ENCODE measurements around the gene MAPKBP1. TPM values are rescaled to one million over a fixed set of nuclear protein-coding genes. Genes with fewer than 3 reads are reported as not detected.

The MAPKBP1 gene
- total and polyA plus RNA-seq, 2 donors: 7.2 to 8.1 TPM

GRCh38 chr15:41836713-41837454, 62.6 kb downstream of the MAPKBP1 start:
- Histone ChIP-seq H3K4me1 (ENCODE audit: control insufficient read depth in 2 of 2, insufficient read depth in 2 of 2, low read length in 2 of 2) (peaks cover 0 to 12% of the 10 kb centered on the region in 2 donors), H3K9me3 (ENCODE audit: control insufficient read depth in 2 of 2, insufficient read depth in 1 of 2, low read length in 1 of 2) (no peaks in the 10 kb centered on the region), H3K36me3 (ENCODE audit: control insufficient read depth in 2 of 2, insufficient read depth in 2 of 2, low read length in 1 of 2) (peaks cover 0 to 23% of the 10 kb centered on the region in 2 donors), H3K4me3 (ENCODE audit: low read length in 2 of 2) (no peak overlapping the region), H3K27ac (ENCODE audit: low read depth in 1 of 2, low read length in 1 of 2) (no peak overlapping the region), H3K27me3 (ENCODE audit: control insufficient read depth in 2 of 2, insufficient read depth in 1 of 2, low read length in 1 of 2) (no peaks in the 10 kb centered on the region)
- 92% methylated on average over 23 of the region's 23 CpGs for WGBS
- DNase-seq (ENCODE audit: low read depth in 6 of 9, low spot score in 9 of 9): no peak

DNA sequence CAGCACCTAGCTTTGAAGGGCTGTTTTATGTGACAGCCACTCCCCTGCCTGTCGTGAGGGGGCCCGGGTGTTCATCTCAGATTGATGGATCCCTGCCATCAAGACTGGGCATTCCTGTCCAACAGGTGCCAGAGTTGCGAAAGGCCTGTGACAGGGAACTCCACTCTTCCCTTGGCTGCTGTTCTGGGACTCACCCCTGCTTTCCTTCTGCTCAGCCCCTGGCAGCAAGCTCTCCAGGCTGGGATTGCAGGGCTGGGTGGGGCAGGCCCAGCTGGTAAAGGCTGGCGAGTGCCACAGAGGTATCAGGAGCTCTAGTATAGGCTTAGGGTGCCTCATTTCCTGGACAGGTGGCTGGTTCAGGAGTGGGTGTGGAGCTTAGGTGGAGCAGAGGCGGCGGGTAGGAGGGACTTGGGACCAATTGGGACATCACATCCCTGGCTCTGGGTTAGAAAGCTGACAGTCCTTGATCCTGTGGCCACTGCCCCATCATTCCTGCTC, 64.2 kb downstream of the MAPKBP1 start, which contains the start of gene PLA2G4B:
Gene PLA2G4B (plus strand): TSS at position 448 of the 498 bp plus-strand sequence. CDS start 67 bp downstream, outside the sequence.
- Histone ChIP-seq H3K27ac (ENCODE audit: low read depth in 1 of 2, low read length in 1 of 2) (no peak within 1 kb of the TSS), H3K27me3 (ENCODE audit: control insufficient read depth in 2 of 2, insufficient read depth in 1 of 2, low read length in 1 of 2) (no peaks in the 10 kb centered on the region), H3K4me3 (ENCODE audit: low read length in 2 of 2) (no peak within 1 kb of the TSS), H3K9me3 (ENCODE audit: control insufficient read depth in 2 of 2, insufficient read depth in 1 of 2, low read length in 1 of 2) (no peaks in the 10 kb centered on the region), H3K4me1 (ENCODE audit: control insufficient read depth in 2 of 2, insufficient read depth in 2 of 2, low read length in 2 of 2) (no peaks in the 10 kb centered on the region), H3K36me3 (ENCODE audit: control insufficient read depth in 2 of 2, insufficient read depth in 2 of 2, low read length in 1 of 2) (peaks cover 3 to 18% of the 10 kb centered on the region in 2 donors)
- no peak for DNase-seq (ENCODE audit: low read depth in 6 of 9, low spot score in 9 of 9)
- 93% methylated on average over 6 of the region's 6 CpGs for WGBS

DNA sequence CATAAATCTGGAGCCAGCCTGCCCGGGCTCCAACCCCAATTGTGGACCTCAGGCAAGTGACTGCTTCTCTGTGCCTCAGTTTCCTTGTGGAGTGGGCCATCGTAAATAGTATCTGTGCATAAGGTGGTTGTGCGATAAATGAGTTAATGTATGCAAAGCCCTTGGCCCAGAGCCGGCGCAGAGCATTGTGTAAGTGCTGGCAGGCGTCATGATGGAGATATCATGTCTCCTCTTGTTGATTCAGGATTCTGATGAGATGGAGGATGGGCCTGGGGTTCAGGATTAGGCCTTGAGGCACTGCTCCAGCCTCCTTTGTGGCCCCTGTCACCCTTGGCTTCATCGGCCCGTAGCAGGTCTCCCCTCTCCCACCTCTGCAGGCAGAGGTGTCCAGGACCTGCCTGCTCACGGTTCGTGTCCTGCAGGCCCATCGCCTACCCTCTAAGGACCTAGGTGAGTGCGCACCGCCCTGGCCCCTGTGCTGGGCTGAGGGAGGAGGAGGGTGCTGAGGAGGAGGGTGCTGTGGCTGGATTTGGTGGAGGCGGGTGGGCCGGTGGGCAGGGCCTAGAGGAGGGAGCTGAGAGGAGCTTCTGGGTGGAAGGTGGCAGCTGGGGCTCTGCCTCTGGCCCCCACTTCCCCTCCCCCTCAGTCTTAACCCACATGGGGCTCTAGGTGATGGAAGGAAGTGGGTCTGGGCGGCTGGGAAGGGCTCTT, 65.7 kb downstream of the MAPKBP1 start:
- no peaks in the 10 kb centered on the region for H3K27me3 ChIP-seq (ENCODE audit: control insufficient read depth in 2 of 2, insufficient read depth in 1 of 2, low read length in 1 of 2)
- no peak overlapping the region for H3K4me3 ChIP-seq (ENCODE audit: low read length in 2 of 2)
- H3K27ac ChIP-seq (ENCODE audit: low read depth in 1 of 2, low read length in 1 of 2): no peak overlapping the region
- H3K4me1 ChIP-seq (ENCODE audit: control insufficient read depth in 2 of 2, insufficient read depth in 2 of 2, low read length in 2 of 2): no peaks in the 10 kb centered on the region
- 98% methylated on average over 16 of the region's 16 CpGs for WGBS
- no peak for DNase-seq (ENCODE audit: low read depth in 6 of 9, low spot score in 9 of 9)
- H3K9me3 ChIP-seq (ENCODE audit: control insufficient read depth in 2 of 2, insufficient read depth in 1 of 2, low read length in 1 of 2): no peaks in the 10 kb centered on the region
- H3K36me3 ChIP-seq (ENCODE audit: control insufficient read depth in 2 of 2, insufficient read depth in 2 of 2, low read length in 1 of 2): peaks cover 8 to 20% of the 10 kb centered on the region in 2 donors

GRCh38 chr15:41840673-41841072, 66.4 kb downstream of the MAPKBP1 start:
- Histone ChIP-seq H3K9me3 (ENCODE audit: control insufficient read depth in 2 of 2, insufficient read depth in 1 of 2, low read length in 1 of 2) (no peaks in the 10 kb centered on the region), H3K36me3 (ENCODE audit: control insufficient read depth in 2 of 2, insufficient read depth in 2 of 2, low read length in 1 of 2) (peaks cover 9 to 22% of the 10 kb centered on the region in 2 donors), H3K27me3 (ENCODE audit: control insufficient read depth in 2 of 2, insufficient read depth in 1 of 2, low read length in 1 of 2) (no peaks in the 10 kb centered on the region), H3K4me1 (ENCODE audit: control insufficient read depth in 2 of 2, insufficient read depth in 2 of 2, low read length in 2 of 2) (no peaks in the 10 kb centered on the region), H3K4me3 (ENCODE audit: low read length in 2 of 2) (no peak overlapping the region), H3K27ac (ENCODE audit: low read depth in 1 of 2, low read length in 1 of 2) (no peak overlapping the region)
- no peak for DNase-seq (ENCODE audit: low read depth in 6 of 9, low spot score in 9 of 9)
- 99% methylated on average over 15 of the region's 15 CpGs for WGBS

DNA sequence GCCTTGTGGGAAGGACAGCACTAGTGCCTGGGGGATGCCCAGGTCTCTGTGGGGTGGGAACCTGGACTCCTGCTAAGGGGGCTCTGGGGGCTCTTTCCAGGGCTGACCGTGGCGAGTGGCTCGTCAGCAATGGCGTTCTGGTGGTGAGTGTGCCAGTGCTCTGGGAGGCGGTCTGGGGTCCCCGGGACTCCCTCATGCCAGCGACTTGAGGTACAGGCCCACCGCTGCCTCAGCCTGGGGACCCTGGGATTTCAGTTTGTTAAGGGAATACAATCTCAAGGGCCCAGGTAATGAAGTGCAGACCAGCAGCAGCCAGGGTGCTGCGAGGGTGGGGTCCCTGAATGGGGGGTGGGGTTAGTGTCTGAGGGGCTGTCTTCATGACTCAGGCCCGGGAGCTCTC, 66.8 kb downstream of the MAPKBP1 start:
- Histone ChIP-seq H3K27ac (ENCODE audit: low read depth in 1 of 2, low read length in 1 of 2) (no peak overlapping the region), H3K27me3 (ENCODE audit: control insufficient read depth in 2 of 2, insufficient read depth in 1 of 2, low read length in 1 of 2) (no peaks in the 10 kb centered on the region), H3K9me3 (ENCODE audit: control insufficient read depth in 2 of 2, insufficient read depth in 1 of 2, low read length in 1 of 2) (no peaks in the 10 kb centered on the region), H3K36me3 (ENCODE audit: control insufficient read depth in 2 of 2, insufficient read depth in 2 of 2, low read length in 1 of 2) (peaks cover 13 to 27% of the 10 kb centered on the region in 2 donors), H3K4me1 (ENCODE audit: control insufficient read depth in 2 of 2, insufficient read depth in 2 of 2, low read length in 2 of 2) (no peaks in the 10 kb centered on the region), H3K4me3 (ENCODE audit: low read length in 2 of 2) (no peak overlapping the region)
- 97% methylated on average over 10 of the region's 10 CpGs for WGBS
- DNase-seq (ENCODE audit: low read depth in 6 of 9, low spot score in 9 of 9): no peak

GRCh38 chr15:41842229-41842628, 67.9 kb downstream of the MAPKBP1 start:
- H3K4me1 ChIP-seq (ENCODE audit: control insufficient read depth in 2 of 2, insufficient read depth in 2 of 2, low read length in 2 of 2): no peaks in the 10 kb centered on the region
- peaks cover 19 to 38% of the 10 kb centered on the region in 2 donors for H3K36me3 ChIP-seq (ENCODE audit: control insufficient read depth in 2 of 2, insufficient read depth in 2 of 2, low read length in 1 of 2)
- no peak overlapping the region for H3K27ac ChIP-seq (ENCODE audit: low read depth in 1 of 2, low read length in 1 of 2)
- H3K27me3 ChIP-seq (ENCODE audit: control insufficient read depth in 2 of 2, insufficient read depth in 1 of 2, low read length in 1 of 2): no peaks in the 10 kb centered on the region
- no peak overlapping the region for H3K4me3 ChIP-seq (ENCODE audit: low read length in 2 of 2)
- DNase-seq (ENCODE audit: low read depth in 6 of 9, low spot score in 9 of 9): no peak
- WGBS: 88% methylated on average over 12 of the region's 12 CpGs
- H3K9me3 ChIP-seq (ENCODE audit: control insufficient read depth in 2 of 2, insufficient read depth in 1 of 2, low read length in 1 of 2): no peaks in the 10 kb centered on the region

DNA sequence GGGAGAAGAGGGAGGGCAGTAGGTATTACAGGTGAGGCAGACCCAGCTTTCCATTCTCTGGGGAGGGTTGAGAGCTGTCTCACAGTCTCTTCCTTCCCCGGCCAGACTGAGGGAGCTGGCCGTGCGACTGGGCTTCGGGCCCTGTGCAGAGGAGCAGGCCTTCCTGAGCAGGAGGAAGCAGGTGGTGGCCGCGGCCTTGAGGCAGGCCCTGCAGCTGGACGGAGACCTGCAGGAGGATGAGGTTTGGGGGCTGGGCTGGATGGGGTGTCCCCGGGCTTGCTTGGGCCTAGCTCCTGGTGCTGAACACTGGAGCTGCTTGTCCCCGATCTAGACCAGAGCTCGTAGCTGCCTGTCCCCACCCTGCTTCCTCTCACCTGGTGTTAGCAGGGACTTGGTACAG, 69.3 kb downstream of the MAPKBP1 start:
- no peaks in the 10 kb centered on the region for H3K9me3 ChIP-seq (ENCODE audit: control insufficient read depth in 2 of 2, insufficient read depth in 1 of 2, low read length in 1 of 2)
- H3K4me3 ChIP-seq (ENCODE audit: low read length in 2 of 2): no peak overlapping the region
- WGBS: 71% methylated on average over 10 of the region's 10 CpGs
- no peaks in the 10 kb centered on the region for H3K4me1 ChIP-seq (ENCODE audit: control insufficient read depth in 2 of 2, insufficient read depth in 2 of 2, low read length in 2 of 2)
- H3K27ac ChIP-seq (ENCODE audit: low read depth in 1 of 2, low read length in 1 of 2): no peak overlapping the region
- DNase-seq (ENCODE audit: low read depth in 6 of 9, low spot score in 9 of 9): no peak
- H3K36me3 ChIP-seq (ENCODE audit: control insufficient read depth in 2 of 2, insufficient read depth in 2 of 2, low read length in 1 of 2): peaks cover 31 to 46% of the 10 kb centered on the region in 2 donors
- no peaks in the 10 kb centered on the region for H3K27me3 ChIP-seq (ENCODE audit: control insufficient read depth in 2 of 2, insufficient read depth in 1 of 2, low read length in 1 of 2)

DNA sequence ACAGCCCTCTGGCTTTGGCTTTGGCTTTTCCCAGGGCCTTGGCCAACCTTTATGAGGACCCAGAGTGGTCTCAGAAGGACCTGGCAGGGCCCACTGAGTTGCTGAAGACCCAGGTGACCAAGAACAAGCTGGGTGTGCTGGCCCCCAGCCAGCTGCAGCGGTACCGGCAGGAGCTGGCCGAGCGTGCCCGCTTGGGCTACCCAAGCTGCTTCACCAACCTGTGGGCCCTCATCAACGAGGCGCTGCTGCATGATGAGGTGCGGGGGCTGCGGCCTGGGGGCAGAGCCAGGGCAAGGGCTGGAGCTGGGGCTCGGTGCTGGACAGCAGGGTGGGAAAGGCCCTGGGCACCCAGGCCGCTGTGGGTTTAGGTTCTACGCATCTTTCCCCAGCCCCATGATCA, 70.5 kb downstream of the MAPKBP1 start:
- no peaks in the 10 kb centered on the region for H3K4me1 ChIP-seq (ENCODE audit: control insufficient read depth in 2 of 2, insufficient read depth in 2 of 2, low read length in 2 of 2)
- H3K27ac ChIP-seq (ENCODE audit: low read depth in 1 of 2, low read length in 1 of 2): no peak overlapping the region
- no peaks in the 10 kb centered on the region for H3K27me3 ChIP-seq (ENCODE audit: control insufficient read depth in 2 of 2, insufficient read depth in 1 of 2, low read length in 1 of 2)
- H3K36me3 ChIP-seq (ENCODE audit: control insufficient read depth in 2 of 2, insufficient read depth in 2 of 2, low read length in 1 of 2): peaks cover 31 to 53% of the 10 kb centered on the region in 2 donors
- no peak overlapping the region for H3K4me3 ChIP-seq (ENCODE audit: low read length in 2 of 2)
- WGBS: 90% methylated on average over 12 of the region's 12 CpGs
- no peaks in the 10 kb centered on the region for H3K9me3 ChIP-seq (ENCODE audit: control insufficient read depth in 2 of 2, insufficient read depth in 1 of 2, low read length in 1 of 2)
- no peak for DNase-seq (ENCODE audit: low read depth in 6 of 9, low spot score in 9 of 9)

DNA sequence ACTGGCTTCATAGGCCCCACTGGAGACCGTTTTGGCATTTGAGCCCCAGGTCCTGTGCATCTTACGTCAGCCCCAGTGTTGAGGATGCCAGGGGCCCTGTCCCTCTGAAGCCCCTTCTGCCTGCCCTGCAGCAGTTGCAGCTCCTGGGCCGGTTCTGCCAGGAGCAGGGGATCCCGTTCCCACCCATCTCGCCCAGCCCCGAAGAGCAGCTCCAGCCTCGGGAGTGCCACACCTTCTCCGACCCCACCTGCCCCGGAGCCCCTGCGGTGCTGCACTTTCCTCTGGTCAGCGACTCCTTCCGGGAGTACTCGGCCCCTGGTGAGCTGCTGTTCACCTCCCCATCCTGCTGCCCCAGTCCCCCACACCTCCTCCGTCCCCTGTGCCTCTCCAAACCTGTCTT, 72.9 kb downstream of the MAPKBP1 start:
- Histone ChIP-seq H3K4me3 (ENCODE audit: low read length in 2 of 2) (no peak overlapping the region), H3K27ac (ENCODE audit: low read depth in 1 of 2, low read length in 1 of 2) (no peak overlapping the region), H3K36me3 (ENCODE audit: control insufficient read depth in 2 of 2, insufficient read depth in 2 of 2, low read length in 1 of 2) (peaks cover 31 to 46% of the 10 kb centered on the region in 2 donors), H3K4me1 (ENCODE audit: control insufficient read depth in 2 of 2, insufficient read depth in 2 of 2, low read length in 2 of 2) (no peaks in the 10 kb centered on the region), H3K9me3 (ENCODE audit: control insufficient read depth in 2 of 2, insufficient read depth in 1 of 2, low read length in 1 of 2) (no peaks in the 10 kb centered on the region), H3K27me3 (ENCODE audit: control insufficient read depth in 2 of 2, insufficient read depth in 1 of 2, low read length in 1 of 2) (peaks cover 0 to 2% of the 10 kb centered on the region in 2 donors)
- DNase-seq (ENCODE audit: low read depth in 6 of 9, low spot score in 9 of 9): no peak
- 99% methylated on average over 14 of the region's 14 CpGs for WGBS

Measured in thymus (tissue), 11 donors.